HK-2 (cell line): ENCODE results near the gene CCNJL.

ENCODE experiments used
- DNase-seq: peaks from one replicate; pipeline ENCODE4 v3.0.0-alpha.2; 2018; ENCODE audit not compliant: unreplicated experiment

The CCNJL gene

DNA sequence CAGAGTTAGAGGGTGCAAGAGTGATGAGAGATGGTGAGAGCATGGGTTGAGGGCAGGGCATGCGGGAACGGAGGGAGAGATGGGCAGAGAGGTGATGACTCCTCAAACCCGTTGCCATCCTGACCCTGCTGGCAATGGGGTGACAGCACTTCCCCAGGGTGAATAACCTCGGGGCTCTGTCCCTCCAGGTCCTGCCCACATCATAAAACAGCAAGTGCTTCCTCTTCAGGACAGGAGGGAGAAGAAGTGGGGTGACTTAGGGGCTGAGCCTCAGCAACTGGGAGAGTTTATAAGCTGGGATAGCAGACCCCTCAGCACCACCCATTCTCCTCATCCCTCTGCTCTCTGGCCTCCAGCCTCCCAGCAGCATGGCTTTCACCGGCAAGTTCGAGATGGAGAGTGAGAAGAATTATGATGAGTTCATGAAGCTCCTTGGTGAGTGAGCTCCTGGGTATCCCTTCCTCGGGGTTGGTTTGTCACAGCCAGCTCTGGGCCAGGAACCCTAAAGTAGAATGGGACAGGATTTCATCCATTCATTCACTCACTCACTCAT lies 83.1 kb downstream of the CCNJL start, which contains the start of gene FABP6:
FABP6 (plus strand) TSS at position 317 of the 553 bp plus-strand sequence; CDS start at position 369, 52 bp downstream.
- DNase-seq = no peak

DNA sequence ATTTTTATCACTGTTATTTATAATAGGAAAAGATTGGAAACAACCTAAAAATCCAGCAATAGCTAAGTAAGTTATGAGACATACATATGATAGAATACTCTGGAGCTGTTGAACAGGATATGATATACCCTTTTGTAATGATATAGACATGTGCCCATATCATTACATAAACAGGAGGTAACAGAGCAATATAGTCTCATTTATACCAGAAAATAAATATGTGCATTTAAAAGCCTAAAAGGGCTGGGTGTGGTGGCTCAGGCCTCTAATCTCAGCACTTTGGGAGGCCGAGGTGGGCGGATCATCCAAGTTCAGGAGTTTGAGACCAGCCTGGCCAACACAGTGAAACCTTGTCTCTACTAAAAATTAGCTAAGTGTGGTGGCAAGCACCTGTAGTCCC lies 85.4 kb downstream of the CCNJL start:
- no peak for DNase-seq

DNA sequence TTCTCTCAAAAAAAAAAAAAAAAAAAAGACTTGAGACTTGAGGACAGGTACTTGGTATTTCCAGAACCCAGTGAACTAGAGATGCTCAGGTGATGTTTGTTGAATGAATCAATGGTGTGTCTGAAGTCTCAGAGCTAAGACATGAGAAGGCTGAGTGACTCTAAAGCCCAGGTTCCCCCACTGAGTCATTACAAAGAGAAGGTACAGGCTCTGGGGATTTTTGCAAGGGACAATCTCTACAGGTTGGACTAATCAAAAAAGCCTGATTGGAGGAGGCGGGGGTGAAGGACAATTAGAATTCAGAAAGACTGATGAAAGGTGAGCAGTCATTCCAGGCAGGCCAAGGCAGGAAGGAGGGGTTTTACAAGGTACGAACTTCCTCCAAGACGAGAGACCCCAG lies 91.3 kb downstream of the CCNJL start:
- no peak for DNase-seq

DNA sequence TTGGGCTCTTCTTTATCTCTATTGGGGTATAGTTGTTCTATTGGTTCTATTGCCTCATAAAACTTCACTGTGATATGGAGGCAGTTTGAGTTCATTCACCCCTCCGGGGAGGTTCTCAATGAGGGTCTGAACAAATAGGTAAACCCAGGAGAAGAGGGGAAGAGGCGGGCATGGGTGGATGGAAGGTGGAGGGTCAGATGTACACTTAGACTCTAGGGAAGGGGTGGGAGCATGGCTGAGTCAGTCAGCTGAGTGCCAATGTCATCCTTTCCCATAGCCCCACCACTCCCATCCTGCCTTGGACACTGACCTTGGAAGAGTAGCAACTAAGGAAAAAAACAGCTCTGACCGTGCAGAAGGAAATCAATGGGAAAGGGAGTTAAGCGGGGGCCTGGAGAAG lies 93.0 kb downstream of the CCNJL start:
- DNase-seq = no peak

DNA sequence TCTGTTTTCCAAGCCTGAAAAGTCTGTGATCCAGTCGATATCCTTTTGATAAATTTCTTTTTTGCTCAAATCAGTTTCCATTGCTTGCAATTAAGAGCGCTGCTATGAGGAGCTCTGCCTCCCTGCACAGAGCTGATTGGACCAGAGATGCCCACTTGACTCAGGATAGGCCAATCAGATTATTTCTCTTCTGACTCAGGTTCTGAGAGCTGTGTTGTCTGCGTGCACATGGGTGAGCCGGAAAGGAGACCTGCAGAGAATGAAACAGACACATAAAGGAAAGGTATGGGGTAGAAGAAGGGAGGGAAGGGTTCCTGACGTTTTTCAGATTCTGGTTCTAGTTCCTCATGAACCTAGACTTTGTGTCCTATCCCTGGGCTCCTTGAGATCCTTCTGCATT lies 98.8 kb downstream of the CCNJL start:
- no peak for DNase-seq

DNA sequence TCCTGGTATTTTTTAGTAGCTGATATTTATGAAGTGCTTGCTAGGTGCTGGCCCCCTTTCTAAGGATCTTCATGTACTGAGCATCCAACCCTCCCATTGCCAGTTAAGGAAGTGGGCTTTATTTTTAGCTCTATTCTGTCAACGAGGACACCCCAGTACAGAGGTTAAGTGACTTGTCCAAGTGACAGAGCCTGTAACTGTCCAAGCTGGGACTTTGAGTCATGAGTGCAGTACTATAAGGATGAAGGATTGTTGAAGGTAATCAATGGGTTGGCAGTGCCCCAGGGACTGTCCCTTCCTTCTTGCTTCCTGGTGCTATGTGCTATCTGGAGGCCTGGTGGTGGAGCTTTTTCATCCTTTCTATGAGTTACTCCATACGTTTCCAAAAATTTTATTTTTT lies 101.0 kb downstream of the CCNJL start:
- DNase-seq = no peak

DNA sequence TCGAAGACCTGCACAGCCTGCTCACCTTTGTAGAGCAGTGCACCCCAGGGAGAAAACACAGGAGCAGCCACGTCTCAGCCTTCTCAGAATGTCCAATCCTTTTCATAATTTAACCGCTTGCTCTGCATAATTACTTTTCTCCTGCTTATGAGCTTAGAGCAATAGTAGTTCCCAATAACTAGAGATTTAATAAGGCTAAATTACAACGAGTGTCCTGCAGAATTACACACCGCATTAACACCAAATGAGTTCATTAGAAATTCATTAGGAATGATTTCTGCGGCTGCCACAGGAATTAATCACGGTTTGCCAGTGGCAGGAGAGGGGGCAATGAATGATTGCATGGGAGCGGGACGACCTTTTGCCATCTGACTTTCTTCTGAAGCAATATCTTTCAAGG lies 101.8 kb downstream of the CCNJL start:
- no peak for DNase-seq

DNA sequence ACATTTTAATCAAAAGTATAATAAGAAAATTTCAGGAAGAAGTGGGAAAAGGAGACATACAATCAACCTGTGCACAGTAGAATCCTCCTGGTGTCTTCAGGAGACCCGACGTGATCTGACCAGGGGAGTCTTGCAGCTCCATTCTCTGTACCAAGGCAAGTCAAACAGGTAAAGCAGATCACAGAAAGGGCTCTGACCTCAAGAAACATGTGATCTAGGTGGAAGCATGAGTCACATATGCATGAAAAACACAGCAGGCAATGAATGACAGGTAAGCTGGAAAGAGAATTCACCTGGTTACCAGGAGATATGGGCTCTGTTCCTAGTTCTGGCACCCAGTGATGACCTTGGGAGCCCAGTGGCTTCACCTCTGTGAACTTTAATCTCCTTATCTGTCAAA lies 102.4 kb downstream of the CCNJL start:
- no peak for DNase-seq

DNA sequence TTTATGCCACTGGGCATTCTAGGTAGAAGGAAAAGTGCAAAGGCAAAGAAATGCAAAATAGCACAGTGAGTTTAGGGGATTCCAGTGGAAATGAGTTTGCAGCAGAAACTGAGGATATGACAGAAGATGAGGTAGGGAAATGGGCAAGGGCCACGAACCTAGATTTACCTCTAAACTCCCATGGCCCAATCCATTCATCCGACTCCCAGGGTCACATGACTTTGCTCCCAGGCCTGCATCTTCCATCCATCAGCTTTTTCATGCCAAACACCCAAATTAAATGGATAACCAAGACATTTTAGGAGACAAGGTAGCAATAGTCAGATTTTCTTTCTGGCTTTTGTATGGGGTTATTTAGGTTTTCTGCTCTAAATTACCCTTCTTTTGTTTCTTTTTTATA lies 105.3 kb downstream of the CCNJL start:
- no peak for DNase-seq
